Measurements from ENCODE around the gene PRKACA.

GRCh38 chr19:14165990-14166830, 48.6 kb upstream of the PRKACA start:
- TF ChIP-seq CTCF (IDR thresholded peaks at IDR 0.05; ENCODE audit: low read length): no peak
- TF ChIP-seq EZH2phosphoT487 (IDR thresholded peaks at IDR 0.05; ENCODE audit: low read length): no peak
